HG03558 (cell line): ENCODE results near the gene AKAP6.
"Not testable (repeated sequence)": the region's sequence is repeated elsewhere in the genome, so short reads cannot be mapped to it uniquely, and the experiment has no call there.

ENCODE experiments used
- ATAC-seq: cut with Tn5 transposase; IDR thresholded peaks from one replicate; pipeline ENCODE4 v1.9.1; 2021; ENCODE audit warnings: moderate number of reproducible peaks; ENCODE audit not compliant: unreplicated experiment; ENCODE audit errors: extremely low read depth

The AKAP6 gene

DNA sequence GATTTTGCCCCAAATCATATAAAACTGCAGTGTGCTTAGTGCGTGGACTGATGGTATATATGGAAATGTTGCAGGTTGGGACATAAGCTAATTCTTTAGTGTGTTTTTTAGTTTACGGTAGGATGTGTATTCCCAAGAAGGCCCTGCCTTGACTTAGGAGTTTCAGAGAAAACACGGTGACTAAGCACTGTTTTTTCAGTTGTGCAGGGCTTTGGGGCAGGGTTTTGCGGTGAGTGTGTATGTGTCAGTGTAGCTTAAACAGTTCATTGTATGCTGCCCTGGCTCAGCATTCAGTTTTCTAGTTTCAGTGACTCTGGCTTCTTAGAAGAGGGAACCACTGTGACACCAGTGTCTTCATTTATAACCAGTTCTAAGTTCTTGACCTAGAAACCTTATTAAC, 101.2 kb downstream of the AKAP6 start:
- ATAC-seq, result no peak

DNA sequence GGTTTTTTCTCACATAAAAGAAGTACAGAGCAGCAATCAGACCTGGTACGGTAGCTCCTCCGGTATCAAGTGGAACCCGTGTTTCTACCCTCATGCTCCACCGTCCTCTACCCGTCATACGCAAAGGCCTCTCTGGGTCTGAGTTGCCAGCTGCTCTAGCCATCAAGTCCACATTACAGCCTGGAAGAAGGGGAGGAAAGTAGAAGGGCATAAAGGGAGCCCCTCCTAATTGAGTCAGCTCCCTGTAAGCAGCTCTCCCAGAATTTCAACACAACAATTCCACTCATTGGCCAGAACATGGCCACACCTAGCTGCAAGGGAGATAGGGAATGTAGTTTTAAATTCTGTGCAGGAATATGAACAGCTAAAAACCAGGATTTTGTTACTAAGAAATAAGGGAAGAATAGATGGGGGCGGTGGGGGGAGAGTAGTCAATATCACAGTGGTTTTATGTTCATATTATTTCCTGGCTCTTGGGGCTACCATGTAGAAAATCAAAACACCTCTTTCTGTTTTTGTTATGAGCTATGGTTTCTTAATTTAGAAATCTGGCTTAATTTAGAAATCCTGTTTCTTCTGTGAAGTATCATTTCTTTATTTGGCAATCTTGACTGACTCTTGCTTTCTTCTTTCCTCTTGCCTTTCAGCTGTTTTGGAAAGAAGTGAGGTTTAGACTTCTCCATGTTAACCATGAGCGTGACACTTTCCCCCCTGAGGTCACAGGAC, 103.9 kb downstream of the AKAP6 start:
- ATAC-seq, result no peak

GRCh38 chr14:32434180-32434579, 105.1 kb downstream of the AKAP6 start:
- ATAC-seq, result no peak

- ATAC-seq, result no peak
These were observed 105.8 kb downstream of the AKAP6 start for GRCh38 chr14:32434880-32435279.

- ATAC-seq, result no peak
These were observed 106.3 kb downstream of the AKAP6 start for GRCh38 chr14:32435411-32435810.

DNA sequence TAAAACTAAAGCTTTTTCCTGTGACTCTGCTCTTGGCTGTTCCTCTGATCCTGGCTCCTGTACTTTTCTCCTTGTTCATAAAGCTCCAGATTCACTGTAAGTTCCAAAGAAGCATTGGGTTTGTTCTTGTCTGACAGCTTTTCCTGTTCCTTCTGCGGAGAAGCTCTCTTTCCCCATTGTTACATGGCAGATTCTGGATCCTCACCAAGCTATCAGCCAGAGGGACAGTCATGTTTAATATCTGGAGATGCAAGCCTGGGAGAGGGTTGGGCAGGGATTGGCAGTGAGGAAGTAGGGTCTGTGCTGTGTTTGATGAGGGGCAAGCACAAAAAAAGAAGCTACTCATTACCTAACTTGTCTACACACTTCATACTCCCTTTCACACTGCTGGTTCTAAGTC, 107.9 kb downstream of the AKAP6 start:
- no peak for ATAC-seq

GRCh38 chr14:32438517-32438916, 109.4 kb downstream of the AKAP6 start:
- ATAC-seq, result no peak

DNA sequence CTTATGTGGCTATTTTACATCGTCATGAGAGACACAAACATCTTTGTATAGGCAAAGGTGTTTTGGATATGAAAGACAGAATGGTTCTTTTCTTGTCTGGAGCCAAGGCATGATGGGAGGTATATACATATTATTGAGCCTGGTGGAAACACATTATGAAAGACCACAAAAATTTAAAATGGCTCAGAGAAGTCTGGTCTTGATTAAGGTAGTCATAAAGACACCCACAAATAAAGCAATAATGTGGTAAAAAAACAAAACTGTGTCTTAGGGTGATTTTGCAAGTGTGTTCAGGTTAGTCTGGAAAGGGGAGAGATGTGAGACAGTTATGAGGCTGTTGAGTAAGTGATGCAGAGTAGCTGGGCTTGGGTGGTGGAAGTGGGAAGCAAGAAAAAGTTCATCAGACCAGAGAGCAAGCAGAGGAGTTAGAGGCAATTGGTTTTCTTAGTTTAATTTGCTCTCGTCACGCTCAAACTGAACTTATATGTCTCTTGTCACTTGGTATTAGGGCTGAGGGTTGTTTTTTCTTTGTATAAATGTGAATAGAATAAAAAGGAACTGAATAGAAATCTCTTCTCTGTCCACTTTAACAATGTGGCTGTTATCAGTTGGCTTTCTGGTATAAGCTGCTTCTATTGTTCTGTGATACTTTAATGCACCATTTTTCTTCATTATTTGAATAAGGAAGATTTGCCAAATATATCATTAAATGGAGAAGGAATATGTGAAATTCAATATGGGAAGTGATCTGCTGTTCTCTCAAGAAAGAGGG, 115.0 kb downstream of the AKAP6 start:
- ATAC-seq, result no peak

DNA sequence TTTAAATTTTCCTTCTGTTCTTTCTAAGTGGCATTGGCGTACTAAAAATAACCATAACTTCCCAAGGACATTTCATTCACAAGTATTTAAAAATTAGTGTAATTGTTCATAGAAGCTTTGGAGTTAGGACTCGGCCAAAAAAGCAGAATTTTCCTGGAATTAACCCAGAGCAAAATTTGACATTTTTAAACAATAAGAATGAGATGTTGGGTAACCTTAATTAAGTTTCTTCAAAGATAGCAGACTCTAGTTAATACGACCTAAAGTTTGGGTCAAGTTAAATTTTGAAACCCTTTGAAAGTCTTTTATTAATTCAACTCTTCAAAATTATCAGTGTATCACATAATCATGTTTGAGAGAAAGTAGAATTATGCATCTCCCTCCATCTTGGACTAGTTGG, 118.3 kb downstream of the AKAP6 start:
- ATAC-seq, result no peak

DNA sequence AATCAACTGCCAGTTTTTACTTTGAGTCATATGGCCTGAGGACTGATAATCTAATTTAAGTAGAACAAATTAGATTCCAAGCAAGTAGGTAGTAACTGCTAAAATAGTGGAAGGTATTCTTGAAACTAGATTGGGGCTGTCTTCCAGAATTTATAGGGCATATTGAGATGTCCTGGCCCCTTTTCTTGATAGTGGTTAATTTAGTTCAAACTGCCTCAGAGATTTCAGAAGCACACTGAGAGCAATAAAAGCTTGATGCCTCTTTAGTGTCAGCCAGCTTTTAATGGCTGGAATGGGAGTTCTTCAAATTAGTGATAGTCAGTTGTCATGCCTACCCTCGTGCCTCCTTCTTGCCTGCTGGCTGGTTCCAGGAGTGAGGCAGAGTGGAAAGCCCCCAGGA, 120.5 kb downstream of the AKAP6 start:
- ATAC-seq, result no peak

DNA sequence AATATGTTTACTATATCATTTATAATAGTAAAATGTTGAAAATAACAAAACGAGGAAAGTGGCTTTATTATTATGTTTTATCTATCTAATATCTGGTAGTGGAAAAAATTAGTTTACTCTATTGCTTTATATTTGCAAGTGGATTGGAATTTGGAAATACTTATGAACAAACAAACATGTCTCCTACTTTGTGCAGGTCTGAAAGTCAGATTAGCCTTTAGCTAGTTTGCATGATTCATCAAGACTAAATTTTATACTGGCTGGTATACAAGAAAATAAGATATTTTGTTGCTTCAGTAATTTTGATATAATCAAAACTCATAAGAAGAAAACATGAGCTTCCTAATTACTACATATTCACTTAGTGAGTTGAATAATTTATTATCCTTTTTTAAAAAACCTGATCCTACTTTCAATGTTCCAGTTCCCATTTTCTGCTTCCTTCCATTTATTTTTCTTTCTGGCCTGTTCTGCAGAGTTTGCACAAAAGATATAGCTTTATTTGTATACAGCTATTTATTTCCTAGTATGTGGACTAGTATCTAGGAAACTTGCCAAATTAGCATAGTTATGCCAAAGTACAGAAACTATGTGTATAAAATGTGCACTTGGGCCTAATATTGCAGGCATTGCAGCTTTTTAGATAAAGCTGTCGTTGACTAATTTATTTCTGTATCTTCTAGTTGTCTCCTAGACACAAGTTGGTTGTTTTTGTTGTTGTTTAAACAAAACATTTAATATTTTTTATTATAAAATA, 122.0 kb downstream of the AKAP6 start:
- no peak for ATAC-seq

GRCh38 chr14:32453857-32454810, 125.0 kb downstream of the AKAP6 start:
- no peak for ATAC-seq

DNA sequence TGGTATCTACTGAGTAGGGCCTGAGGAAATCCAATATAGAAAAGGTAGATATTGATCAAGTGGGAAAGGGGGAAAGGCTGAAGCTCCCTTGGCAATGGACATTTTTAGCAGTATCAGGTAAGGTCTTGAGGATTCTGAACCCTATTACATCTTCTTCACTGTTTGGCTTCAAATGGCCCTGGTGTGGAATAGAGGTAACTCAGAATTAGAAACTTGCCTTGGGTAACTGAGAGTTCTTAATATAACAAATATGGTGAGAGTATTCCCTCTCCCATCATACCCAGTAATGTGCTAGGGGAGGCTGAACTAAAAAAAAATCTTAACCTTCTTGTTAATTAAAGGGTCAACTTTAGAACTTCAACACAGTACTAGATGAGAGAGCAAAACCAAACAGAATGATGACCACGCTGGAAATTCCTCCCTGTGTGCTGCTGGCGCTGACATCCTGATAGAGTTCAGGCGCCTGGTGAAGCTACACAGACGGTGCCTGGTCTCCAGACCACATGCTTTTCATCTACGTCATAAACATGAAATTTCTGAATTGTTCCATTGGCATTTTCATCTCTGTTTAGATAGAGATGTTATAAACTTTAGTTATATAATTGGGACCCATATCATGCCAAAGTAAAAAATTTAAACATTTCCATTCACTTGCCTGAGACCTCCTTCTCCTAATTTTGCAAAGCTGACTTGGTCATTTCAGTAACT, 128.3 kb downstream of the AKAP6 start:
- ATAC-seq, result no peak

- ATAC-seq, result no peak
These were observed 129.6 kb downstream of the AKAP6 start for GRCh38 chr14:32458720-32459119.

GRCh38 chr14:32460267-32460666, 131.2 kb downstream of the AKAP6 start:
- no peak for ATAC-seq

DNA sequence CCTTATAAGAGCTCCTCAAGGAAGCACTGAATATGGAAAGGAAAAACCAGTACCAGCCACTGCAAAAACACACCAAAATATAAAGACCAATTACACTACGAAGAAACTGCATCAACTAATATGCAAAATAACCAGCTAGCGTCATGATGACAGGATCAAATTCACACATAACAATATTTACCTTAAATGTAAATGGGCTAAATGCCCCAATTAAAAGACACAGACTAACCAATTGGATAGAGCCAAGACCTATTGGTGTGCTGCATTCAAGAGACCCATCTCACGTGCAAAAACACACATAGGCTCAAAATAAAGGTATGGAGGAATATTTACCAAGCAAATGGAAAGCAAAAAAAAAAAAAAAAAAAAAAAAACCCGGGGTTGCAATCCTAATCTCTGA, 133.5 kb downstream of the AKAP6 start:
- not testable (repeated sequence) for ATAC-seq

GRCh38 chr14:32468955-32469354, 139.9 kb downstream of the AKAP6 start:
- no peak for ATAC-seq

DNA sequence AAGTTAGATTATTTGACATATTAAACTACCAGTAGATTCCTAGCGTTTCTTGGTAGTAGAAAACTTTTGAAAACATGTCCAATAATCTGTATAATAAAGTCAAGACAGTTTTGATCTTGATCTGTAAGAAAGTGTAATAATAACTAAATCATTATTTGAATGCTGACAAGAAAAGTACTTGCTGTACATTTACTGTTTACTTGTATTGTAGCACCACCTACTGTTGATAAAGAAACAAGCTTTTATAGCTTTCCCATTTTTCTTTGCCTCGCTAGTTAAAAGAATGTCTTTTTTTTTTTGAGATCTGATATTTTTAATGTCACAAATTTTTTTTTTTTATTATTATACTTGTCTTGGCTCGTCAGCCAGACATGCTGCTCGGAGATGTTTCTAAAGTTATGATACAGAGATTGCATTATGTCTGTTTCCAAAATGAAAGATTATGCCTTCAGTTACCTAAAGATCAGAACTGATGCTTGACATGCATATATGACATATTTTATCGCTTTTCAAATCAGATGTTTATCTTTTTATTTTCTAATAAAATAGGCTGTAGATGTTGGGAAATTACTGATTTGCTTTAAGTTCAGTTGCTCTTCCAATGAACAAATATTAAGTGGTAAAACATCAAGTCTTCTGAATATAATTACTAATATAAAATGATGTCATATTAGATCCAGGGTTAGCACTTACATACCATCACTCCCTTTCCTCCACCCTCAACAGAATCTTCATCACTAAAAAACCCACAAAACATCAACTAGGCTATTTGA, 140.5 kb downstream of the AKAP6 start:
- ATAC-seq, result no peak
